Measurements from ENCODE around the gene GBA2.

- TF ChIP-seq, protein P1, sequence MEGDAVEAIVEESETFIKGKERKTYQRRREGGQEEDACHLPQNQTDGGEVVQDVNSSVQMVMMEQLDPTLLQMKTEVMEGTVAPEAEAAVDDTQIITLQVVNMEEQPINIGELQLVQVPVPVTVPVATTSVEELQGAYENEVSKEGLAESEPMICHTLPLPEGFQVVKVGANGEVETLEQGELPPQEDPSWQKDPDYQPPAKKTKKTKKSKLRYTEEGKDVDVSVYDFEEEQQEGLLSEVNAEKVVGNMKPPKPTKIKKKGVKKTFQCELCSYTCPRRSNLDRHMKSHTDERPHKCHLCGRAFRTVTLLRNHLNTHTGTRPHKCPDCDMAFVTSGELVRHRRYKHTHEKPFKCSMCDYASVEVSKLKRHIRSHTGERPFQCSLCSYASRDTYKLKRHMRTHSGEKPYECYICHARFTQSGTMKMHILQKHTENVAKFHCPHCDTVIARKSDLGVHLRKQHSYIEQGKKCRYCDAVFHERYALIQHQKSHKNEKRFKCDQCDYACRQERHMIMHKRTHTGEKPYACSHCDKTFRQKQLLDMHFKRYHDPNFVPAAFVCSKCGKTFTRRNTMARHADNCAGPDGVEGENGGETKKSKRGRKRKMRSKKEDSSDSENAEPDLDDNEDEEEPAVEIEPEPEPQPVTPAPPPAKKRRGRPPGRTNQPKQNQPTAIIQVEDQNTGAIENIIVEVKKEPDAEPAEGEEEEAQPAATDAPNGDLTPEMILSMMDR (IDR thresholded peaks at IDR 0.05), result no peak
- TF ChIP-seq POLR2A (IDR thresholded peaks at IDR 0.05), result no peak
These were observed 27.0 kb upstream of the GBA2 start for GRCh38 chr9:35776018-35776417.
